Epithelial cell of esophagus (primary cell): ENCODE measurements around the gene CCBE1.

ENCODE experiments used
- DNase-seq: peaks from one replicate; pipeline ENCODE4 v3.0.0; 2010; ENCODE audit warnings: low read depth
- H3K4me3 ChIP-seq: 2 replicates; pipeline ENCODE4 v1.5.1; 2011; ENCODE audit warnings: mild to moderate bottlenecking, low read length, control low read depth
- TF ChIP-seq, protein P1 (sequence below): IDR thresholded peaks from 2 replicates; pipeline ENCODE4 v1.5.1; 2011; ENCODE audit warnings: low read depth, mild to moderate bottlenecking, low read length, control low read depth, inconsistent platforms; ENCODE audit not compliant: insufficient read depth; ENCODE audit errors: missing control alignments

Gene CCBE1

DNA sequence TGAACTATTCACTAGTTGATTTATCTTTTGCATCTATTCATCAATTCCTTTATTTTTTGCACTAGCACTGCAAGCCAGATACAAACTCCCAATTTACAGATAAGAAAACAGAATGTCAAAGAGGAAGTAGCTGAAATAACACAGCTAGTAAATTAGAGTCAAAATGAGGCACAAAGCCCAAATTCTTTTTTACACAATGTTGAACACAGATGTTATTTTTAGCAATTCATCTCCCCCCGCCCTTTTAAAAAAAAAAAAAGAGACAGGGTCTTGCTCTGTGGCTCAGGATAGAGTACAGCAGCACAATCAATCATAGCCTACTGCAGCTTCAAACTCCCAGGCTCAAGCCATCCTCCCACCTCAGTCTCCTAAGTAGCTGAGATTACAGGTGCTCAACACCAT is 127.8 kb downstream of the CCBE1 start:
- H3K4me3 ChIP-seq = no peak overlapping the region
- DNase-seq = no peak
- TF ChIP-seq, protein P1, sequence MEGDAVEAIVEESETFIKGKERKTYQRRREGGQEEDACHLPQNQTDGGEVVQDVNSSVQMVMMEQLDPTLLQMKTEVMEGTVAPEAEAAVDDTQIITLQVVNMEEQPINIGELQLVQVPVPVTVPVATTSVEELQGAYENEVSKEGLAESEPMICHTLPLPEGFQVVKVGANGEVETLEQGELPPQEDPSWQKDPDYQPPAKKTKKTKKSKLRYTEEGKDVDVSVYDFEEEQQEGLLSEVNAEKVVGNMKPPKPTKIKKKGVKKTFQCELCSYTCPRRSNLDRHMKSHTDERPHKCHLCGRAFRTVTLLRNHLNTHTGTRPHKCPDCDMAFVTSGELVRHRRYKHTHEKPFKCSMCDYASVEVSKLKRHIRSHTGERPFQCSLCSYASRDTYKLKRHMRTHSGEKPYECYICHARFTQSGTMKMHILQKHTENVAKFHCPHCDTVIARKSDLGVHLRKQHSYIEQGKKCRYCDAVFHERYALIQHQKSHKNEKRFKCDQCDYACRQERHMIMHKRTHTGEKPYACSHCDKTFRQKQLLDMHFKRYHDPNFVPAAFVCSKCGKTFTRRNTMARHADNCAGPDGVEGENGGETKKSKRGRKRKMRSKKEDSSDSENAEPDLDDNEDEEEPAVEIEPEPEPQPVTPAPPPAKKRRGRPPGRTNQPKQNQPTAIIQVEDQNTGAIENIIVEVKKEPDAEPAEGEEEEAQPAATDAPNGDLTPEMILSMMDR = no peak

DNA sequence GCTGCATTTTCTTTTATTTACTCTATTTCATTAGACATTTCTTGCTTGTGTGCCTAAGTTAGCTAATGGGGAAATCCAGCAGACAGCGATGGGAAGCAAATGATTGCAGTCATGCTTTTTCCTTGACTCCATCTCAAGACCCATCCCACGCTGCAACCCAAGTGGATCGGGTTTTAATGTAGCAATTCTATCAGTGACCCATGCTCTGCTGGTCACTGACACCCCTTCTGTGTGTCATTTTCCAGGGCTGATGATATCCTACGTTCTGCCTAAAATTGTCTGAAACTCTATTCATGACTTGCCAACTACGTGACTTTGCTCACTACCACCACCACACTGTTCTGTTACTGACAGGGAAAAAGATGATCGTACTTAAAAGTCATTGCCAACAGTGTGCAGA is 129.8 kb downstream of the CCBE1 start:
- DNase-seq = no peak
- H3K4me3 ChIP-seq = no peak overlapping the region
- TF ChIP-seq, protein P1 = no peak

DNA sequence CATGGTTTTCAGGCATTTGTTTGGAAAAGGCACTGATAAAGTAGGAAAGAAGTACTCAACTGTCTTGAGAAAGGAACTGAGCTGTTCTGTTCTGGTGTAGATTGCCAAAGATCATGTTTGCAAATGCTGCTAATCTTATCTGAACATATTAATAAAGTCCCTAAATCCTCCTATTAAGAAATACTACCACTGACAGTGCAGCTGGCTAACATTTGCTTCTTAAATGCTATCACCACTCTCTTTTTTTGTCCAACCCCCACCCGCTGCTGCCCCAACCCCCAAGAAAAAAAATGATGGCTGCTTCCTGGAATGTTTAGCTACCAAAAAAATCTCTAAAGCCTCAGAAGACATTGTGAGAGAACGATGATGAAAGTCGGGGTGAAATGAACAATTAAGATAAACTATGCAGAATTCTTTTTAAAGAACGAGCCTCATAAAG is 130.7 kb downstream of the CCBE1 start:
- H3K4me3 ChIP-seq = no peak overlapping the region
- TF ChIP-seq, protein P1 = no peak
- DNase-seq = no peak

DNA sequence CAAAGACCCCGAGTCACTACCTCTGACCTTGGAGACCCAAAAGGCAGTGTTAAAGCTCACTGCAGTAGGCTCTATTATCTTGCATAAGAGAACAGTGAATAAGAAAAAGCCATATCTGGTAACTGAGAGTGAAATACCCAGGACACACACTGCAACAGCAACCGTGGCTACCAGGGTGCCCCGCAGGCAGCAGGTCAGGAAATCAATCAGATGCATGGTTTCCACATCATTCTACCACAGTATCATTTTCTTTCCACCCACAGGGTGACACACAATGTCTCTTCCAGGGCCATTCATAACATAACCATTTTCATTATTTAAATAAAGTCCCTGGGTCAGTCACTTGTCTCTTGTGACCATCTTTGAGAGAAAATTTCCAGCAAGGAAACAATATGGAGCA is 131.3 kb downstream of the CCBE1 start:
- H3K4me3 ChIP-seq = no peak overlapping the region
- TF ChIP-seq, protein P1 = no peak
- DNase-seq = no peak

DNA sequence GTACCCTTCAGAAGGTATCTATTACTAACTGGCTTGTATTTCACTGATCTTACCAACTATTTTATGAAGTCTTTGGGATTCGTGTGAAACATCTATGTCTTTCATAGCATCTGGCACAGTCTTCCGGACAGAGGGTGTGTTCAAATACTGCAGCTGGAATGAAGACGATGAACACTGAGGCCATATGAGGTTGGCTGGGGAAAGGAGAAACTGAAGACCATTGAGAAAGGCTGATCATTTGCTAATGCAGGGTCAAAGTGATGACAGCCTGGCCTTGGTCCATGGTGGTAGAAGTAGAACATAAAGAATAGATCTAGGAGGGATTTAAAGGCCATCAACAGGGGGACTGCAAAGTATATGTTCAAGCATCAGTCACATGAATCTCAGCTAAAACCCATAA is 132.7 kb downstream of the CCBE1 start:
- no peak overlapping the region for H3K4me3 ChIP-seq
- TF ChIP-seq, protein P1 = no peak
- no peak for DNase-seq

DNA sequence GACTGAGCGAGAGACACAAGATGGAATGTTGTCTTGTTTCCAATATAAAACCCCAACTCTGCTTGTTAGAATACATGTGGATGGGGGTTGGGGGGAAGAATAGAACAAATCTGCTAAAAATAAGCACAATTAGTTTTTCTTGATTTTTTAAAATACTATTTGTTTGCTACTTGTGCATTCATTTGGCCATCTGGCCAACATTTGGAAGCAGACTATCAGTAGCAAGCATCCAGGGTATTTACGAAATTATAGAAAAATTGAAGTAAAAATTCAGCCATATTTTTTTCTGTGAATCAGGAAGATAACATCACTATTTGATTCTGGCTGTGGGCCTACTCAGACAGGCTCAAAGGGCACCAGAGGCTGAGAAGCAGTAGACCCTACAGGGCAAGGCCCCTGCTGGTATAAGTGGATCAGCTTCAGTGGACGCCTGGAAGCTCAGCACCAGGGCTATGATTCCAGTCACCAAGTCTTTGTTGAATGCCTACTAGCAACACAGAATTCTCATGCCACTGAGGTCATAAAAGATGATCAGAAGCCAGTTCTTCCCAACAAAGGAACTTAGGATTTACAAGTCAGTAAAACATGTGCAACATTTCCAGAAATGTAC is 133.9 kb downstream of the CCBE1 start:
- no peak overlapping the region for H3K4me3 ChIP-seq
- TF ChIP-seq, protein P1 = no peak
- DNase-seq = no peak

DNA sequence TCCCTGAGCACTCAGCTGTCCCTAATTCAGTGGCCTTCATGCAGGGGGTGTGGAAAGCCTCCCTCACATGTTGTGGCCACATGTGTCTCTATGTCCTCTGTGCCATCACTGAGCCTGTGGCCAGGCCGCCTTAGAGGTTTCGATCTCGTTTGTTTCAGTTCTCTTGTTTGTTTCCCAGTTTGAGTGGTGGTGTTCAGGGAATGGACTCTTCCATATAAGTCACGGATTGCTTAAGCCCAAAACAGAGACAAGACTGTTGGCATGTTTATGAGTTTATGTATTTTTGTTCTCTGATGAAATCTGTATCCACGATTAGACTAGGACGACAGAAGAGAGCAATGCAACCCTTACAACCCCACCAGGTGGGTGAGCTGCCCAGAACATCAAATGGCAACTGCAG is 134.5 kb downstream of the CCBE1 start:
- H3K4me3 ChIP-seq = no peak overlapping the region
- no peak for DNase-seq
- TF ChIP-seq, protein P1 = no peak
